Suprapubic skin (tissue), 3 donors: ENCODE measurements around the gene CTU1.

Experiments
- POLR2A ChIP-seq, 2 donors: fragments of 450-650 bp; IDR thresholded peaks; one replicate each; pipeline ENCODE4 v1.6.1; 2017; ENCODE audit warnings: antibody characterized with exemption in 2 of 2, mild to moderate bottlenecking in 2 of 2, moderate library complexity in 2 of 2
- TF ChIP-seq, protein P1 (sequence below), 2 donors: fragments of 200-600 bp in 1 of 2; fragments of 450-650 bp in 1 of 2; sonication (generic) in 1 of 2; IDR thresholded peaks; one replicate each; pipeline ENCODE4 v1.5.1; 2016 to 2019; ENCODE audit warnings: antibody characterized with exemption in 2 of 2, mild to moderate bottlenecking in 1 of 2, moderate library complexity in 1 of 2

DNA sequence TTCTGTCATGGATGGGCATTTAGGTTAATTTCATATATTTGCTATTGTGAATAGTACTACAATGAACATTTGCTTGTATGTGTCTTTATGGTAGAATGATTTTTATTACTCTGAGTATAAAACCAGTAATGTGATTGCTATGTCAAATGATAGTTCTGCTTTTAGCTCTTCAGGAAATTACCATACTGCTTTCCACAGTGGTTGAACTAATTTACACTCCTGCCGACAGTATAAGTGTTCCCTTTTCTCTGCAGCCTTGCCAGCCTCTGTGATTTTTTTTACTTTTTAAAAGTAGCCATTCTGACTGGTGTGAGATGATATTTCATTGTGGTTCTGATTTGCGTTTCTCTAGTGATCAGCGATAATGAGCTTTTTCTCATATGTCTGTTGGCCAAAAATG, 40.4 kb upstream of the CTU1 start:
- TF ChIP-seq, protein P1, sequence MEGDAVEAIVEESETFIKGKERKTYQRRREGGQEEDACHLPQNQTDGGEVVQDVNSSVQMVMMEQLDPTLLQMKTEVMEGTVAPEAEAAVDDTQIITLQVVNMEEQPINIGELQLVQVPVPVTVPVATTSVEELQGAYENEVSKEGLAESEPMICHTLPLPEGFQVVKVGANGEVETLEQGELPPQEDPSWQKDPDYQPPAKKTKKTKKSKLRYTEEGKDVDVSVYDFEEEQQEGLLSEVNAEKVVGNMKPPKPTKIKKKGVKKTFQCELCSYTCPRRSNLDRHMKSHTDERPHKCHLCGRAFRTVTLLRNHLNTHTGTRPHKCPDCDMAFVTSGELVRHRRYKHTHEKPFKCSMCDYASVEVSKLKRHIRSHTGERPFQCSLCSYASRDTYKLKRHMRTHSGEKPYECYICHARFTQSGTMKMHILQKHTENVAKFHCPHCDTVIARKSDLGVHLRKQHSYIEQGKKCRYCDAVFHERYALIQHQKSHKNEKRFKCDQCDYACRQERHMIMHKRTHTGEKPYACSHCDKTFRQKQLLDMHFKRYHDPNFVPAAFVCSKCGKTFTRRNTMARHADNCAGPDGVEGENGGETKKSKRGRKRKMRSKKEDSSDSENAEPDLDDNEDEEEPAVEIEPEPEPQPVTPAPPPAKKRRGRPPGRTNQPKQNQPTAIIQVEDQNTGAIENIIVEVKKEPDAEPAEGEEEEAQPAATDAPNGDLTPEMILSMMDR (IDR thresholded peaks at IDR 0.05): no peak
- TF ChIP-seq POLR2A (IDR thresholded peaks at IDR 0.05): no peak
